ENCODE results near the gene DCAKD.

- TF ChIP-seq CTCF (conservative IDR thresholded peaks at IDR 0.05): no peak
- TF ChIP-seq ZFX (IDR thresholded peaks at IDR 0.05): no peak
Measured at GRCh38 chr17:44996304-44996703, 55.1 kb downstream of the DCAKD start.

All from C4-2B (cell line).